SK-N-SH treated with all-trans-retinoic acid at 6 μM for 48 hours (cell line): Measurements from ENCODE around the gene FAT1.

Experiments
- BACH2 ChIP-seq: fragments of 250-450 bp; sonication (Bioruptor Pico); IDR thresholded peaks from 2 replicates; pipeline ENCODE4 v1.9.0; 2021; ENCODE audit warnings: mild to moderate bottlenecking, borderline replicate concordance
- ESRRG ChIP-seq: fragments of 250-450 bp; sonication (Bioruptor Pico); IDR thresholded peaks from 2 replicates; pipeline ENCODE4 v1.6.1; 2021; ENCODE audit warnings: mild to moderate bottlenecking
- RARB ChIP-seq: fragments of 250-450 bp; sonication (Bioruptor Pico); IDR thresholded peaks from 2 replicates; pipeline ENCODE4 v1.8.0; 2021; ENCODE audit warnings: mild to moderate bottlenecking, moderate library complexity
- TCF4 ChIP-seq: fragments of 250-450 bp; sonication (Bioruptor Pico); IDR thresholded peaks from 2 replicates; pipeline ENCODE4 v1.8.0; 2021; ENCODE audit warnings: mild to moderate bottlenecking, moderate library complexity, borderline replicate concordance
- TOX ChIP-seq: fragments of 250-450 bp; sonication (Bioruptor Pico); IDR thresholded peaks from 2 replicates; pipeline ENCODE4 v1.8.0; 2021; ENCODE audit warnings: mild to moderate bottlenecking, moderate library complexity, borderline replicate concordance
- ZC3H10 ChIP-seq: fragments of 250-450 bp; sonication (Bioruptor Pico); IDR thresholded peaks from 2 replicates; pipeline ENCODE4 v1.5.1; 2021; ENCODE audit warnings: mild to moderate bottlenecking, moderate library complexity
- ZNF70 ChIP-seq: fragments of 450-650 bp; formaldehyde crosslinking; IDR thresholded peaks from 2 replicates; pipeline ENCODE4 v1.5.0; 2020; ENCODE audit warnings: mild to moderate bottlenecking, moderate library complexity
- ZNF8 ChIP-seq: fragments of 450-650 bp; formaldehyde crosslinking; IDR thresholded peaks from 2 replicates; pipeline ENCODE4 v1.5.0; 2020; ENCODE audit warnings: mild to moderate bottlenecking, moderate library complexity
- TF ChIP-seq, protein P1 (sequence below): fragments of 250-450 bp; sonication (Bioruptor Pico); IDR thresholded peaks from 2 replicates; pipeline ENCODE4 v1.5.0; 2020; ENCODE audit warnings: mild to moderate bottlenecking, moderate library complexity
- TF ChIP-seq, protein P2 (sequence below): fragments of 250-450 bp; sonication (Bioruptor Pico); IDR thresholded peaks from 2 replicates; pipeline ENCODE4 v1.8.0; 2020; ENCODE audit warnings: mild to moderate bottlenecking, moderate library complexity, borderline replicate concordance

DNA sequence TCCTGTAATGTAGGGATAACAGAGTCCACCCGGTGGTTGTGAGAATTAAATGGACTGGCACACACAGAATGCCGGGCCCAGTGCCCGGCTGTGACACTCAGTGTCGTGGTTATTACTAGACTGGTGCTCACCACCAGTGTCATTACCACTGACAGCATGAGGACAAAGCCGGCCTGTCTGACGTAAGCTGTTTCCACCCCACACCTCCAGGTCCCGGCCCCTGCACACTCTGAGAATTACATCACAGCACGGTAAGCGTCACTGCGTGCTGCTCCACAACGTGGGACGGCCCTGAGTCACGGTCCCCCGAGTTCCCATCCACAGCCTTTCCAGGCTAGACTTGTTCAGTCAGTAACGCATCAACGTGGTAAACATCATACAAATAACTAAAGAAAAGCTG, 22.9 kb downstream of the FAT1 start:
- TF ChIP-seq TOX (CRISPR knock-in tag) = no peak
- TF ChIP-seq, protein P1, sequence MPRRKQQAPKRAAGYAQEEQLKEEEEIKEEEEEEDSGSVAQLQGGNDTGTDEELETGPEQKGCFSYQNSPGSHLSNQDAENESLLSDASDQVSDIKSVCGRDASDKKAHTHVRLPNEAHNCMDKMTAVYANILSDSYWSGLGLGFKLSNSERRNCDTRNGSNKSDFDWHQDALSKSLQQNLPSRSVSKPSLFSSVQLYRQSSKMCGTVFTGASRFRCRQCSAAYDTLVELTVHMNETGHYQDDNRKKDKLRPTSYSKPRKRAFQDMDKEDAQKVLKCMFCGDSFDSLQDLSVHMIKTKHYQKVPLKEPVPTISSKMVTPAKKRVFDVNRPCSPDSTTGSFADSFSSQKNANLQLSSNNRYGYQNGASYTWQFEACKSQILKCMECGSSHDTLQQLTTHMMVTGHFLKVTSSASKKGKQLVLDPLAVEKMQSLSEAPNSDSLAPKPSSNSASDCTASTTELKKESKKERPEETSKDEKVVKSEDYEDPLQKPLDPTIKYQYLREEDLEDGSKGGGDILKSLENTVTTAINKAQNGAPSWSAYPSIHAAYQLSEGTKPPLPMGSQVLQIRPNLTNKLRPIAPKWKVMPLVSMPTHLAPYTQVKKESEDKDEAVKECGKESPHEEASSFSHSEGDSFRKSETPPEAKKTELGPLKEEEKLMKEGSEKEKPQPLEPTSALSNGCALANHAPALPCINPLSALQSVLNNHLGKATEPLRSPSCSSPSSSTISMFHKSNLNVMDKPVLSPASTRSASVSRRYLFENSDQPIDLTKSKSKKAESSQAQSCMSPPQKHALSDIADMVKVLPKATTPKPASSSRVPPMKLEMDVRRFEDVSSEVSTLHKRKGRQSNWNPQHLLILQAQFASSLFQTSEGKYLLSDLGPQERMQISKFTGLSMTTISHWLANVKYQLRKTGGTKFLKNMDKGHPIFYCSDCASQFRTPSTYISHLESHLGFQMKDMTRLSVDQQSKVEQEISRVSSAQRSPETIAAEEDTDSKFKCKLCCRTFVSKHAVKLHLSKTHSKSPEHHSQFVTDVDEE = no peak
- no peak for TF ChIP-seq ZNF70 (CRISPR knock-in tag)
- TF ChIP-seq RARB (CRISPR knock-in tag) = no peak
- TF ChIP-seq, protein P2, sequence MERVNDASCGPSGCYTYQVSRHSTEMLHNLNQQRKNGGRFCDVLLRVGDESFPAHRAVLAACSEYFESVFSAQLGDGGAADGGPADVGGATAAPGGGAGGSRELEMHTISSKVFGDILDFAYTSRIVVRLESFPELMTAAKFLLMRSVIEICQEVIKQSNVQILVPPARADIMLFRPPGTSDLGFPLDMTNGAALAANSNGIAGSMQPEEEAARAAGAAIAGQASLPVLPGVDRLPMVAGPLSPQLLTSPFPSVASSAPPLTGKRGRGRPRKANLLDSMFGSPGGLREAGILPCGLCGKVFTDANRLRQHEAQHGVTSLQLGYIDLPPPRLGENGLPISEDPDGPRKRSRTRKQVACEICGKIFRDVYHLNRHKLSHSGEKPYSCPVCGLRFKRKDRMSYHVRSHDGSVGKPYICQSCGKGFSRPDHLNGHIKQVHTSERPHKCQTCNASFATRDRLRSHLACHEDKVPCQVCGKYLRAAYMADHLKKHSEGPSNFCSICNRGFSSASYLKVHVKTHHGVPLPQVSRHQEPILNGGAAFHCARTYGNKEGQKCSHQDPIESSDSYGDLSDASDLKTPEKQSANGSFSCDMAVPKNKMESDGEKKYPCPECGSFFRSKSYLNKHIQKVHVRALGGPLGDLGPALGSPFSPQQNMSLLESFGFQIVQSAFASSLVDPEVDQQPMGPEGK (CRISPR knock-in tag) = no peak
- TF ChIP-seq ZC3H10 (CRISPR knock-in tag) = no peak
- TF ChIP-seq ZNF8 (CRISPR knock-in tag) = no peak
- TF ChIP-seq BACH2 = no peak
- TF ChIP-seq TCF4 = no peak
- no peak for TF ChIP-seq ESRRG
